HEK293T (cell line): ENCODE results near the gene PRSS23.

Experiments
- CTCF ChIA-PET: fragments of 350-600 bp; formaldehyde crosslinking; extraction: SDS; loops from one replicate; lab custom pipeline; 2021; ENCODE audit warnings: antibody characterized with exemption, inconsistent platforms; lab: Yijun Ruan, JAX
- POLR2A ChIA-PET: fragments of 350-600 bp; formaldehyde crosslinking; extraction: SDS; loops from one replicate; lab custom pipeline; 2020; ENCODE audit warnings: antibody characterized with exemption, inconsistent platforms; lab: Yijun Ruan, JAX
- DNase-seq: peaks from one replicate; pipeline ENCODE4 v3.0.0; 2012; ENCODE audit warnings: mixed read lengths; ENCODE audit errors: extremely low spot score
- ARNT ChIP-seq: fragments of 450-650 bp; IDR thresholded peaks from 2 replicates; pipeline ENCODE4 v1.6.1; 2017; ENCODE audit warnings: mild to moderate bottlenecking
- BHLHE40 ChIP-seq: fragments of 450-650 bp; IDR thresholded peaks from 2 replicates; pipeline ENCODE4 v1.6.1; 2016; ENCODE audit warnings: mild to moderate bottlenecking, moderate library complexity, borderline replicate concordance
- CTBP1 ChIP-seq: fragments of 450-650 bp; IDR thresholded peaks from 2 replicates; pipeline ENCODE4 v1.6.1; 2016; ENCODE audit warnings: borderline replicate concordance
- ELF4 ChIP-seq: fragments of 450-650 bp; IDR thresholded peaks from 2 replicates; pipeline ENCODE4 v1.6.1; 2017; ENCODE audit warnings: antibody characterized with exemption
- FOXA1 ChIP-seq: fragments of 450-650 bp; IDR thresholded peaks from 2 replicates; pipeline ENCODE4 v1.6.1; 2016; ENCODE audit warnings: mild to moderate bottlenecking
- FOXK2 ChIP-seq: fragments of 450-650 bp; IDR thresholded peaks from 2 replicates; pipeline ENCODE4 v1.6.1; 2016; ENCODE audit warnings: mild to moderate bottlenecking
- FOXM1 ChIP-seq: fragments of 450-650 bp; IDR thresholded peaks from 2 replicates; pipeline ENCODE4 v1.6.1; 2017; ENCODE audit warnings: mild to moderate bottlenecking, borderline replicate concordance
- HDGF ChIP-seq: fragments of 450-650 bp; IDR thresholded peaks from 2 replicates; pipeline ENCODE4 v1.6.1; 2017; ENCODE audit warnings: antibody characterized with exemption, borderline replicate concordance
- L3MBTL2 ChIP-seq: fragments of 450-650 bp; conservative IDR thresholded peaks from 2 replicates; pipeline ENCODE4 v1.6.1; 2016; ENCODE audit warnings: mild to moderate bottlenecking
- LEF1 ChIP-seq: fragments of 450-650 bp; IDR thresholded peaks from 2 replicates; pipeline ENCODE4 v1.6.1; 2017; ENCODE audit warnings: mild to moderate bottlenecking, borderline replicate concordance
- NFRKB ChIP-seq: fragments of 450-650 bp; IDR thresholded peaks from 2 replicates; pipeline ENCODE4 v1.6.1; 2016; ENCODE audit warnings: mild to moderate bottlenecking, moderate library complexity
- SP1 ChIP-seq: fragments of 450-650 bp; IDR thresholded peaks from 2 replicates; pipeline ENCODE4 v1.6.1; 2017
- SUZ12 ChIP-seq: fragments of 450-650 bp; IDR thresholded peaks from 2 replicates; pipeline ENCODE4 v1.6.1; 2016; ENCODE audit warnings: mild to moderate bottlenecking
- TARDBP ChIP-seq: fragments of 450-650 bp; IDR thresholded peaks from 2 replicates; pipeline ENCODE4 v1.6.1; 2016
- ZNF384 ChIP-seq: fragments of 450-650 bp; IDR thresholded peaks from 2 replicates; pipeline ENCODE4 v1.6.1; 2016
- TF ChIP-seq, protein P1 (sequence below): fragments of 450-650 bp; IDR thresholded peaks from 2 replicates; pipeline ENCODE4 v1.6.1; 2016

Gene PRSS23

DNA sequence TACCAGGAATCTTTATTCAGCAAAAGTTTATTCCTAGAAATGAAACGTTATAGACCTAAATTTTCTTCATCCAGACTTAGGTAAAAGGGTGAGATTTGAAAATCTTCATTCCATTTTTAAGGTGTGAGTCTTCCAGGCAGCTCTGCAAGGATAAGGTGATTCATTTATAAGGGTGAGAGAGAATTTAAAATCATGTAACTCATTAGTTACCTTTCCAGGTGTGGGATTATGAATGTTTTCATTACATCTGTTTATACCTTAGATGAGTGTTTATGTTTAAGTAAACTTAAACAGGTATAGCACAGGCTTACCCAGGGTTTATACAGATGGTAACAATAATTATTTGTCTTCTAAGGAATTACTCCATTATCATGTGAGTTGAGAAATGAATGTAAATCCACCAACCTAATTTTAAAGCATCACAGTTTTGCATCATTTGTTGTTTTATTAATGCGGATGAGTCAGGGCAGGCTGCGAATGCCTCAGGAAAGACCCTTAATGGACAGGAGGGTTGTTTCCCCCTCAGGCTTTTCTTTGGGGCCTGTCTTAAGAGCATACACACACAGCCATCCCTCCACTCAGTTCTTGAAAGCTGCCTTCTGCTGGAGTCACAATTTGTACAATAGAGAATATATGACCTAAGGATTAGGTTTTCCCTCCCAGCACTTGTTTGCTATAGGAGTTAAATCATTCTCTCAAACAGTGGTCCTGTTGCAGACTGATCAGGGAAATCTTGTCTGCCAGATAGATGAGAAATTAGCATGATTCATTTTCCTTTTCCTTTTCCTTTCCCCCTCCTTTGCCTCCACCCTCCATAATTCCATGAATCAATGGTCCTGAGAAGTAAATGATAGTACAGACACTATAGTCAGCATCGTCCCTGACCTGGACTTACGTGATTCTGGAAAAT is 3.0 kb downstream of the PRSS23 start:
- no peak for DNase-seq
- POLR2A ChIA-PET = interaction anchor here (0.5 to 5.9 kb wide), 2 partner anchors 12 to 27 kb away, joined by 3 to 39 read pairs; no protein-coding TSS in a partner anchor
- TF ChIP-seq TARDBP (no peak), SUZ12 (no peak)
- CTCF ChIA-PET = interaction anchor here (1.5 kb wide), 1 partner anchor 124 kb away, joined by 3 read pairs; no protein-coding TSS in a partner anchor

- ChIA-PET POLR2A (no interaction called here), CTCF (no interaction called here)
- no peak for DNase-seq
- TF ChIP-seq ZNF384 (no peak), SP1 (no peak), FOXA1 (no peak), TARDBP (no peak), NFRKB (no peak), SUZ12 (no peak), HDGF (no peak), L3MBTL2 (no peak), CTBP1 (no peak), ELF4 (no peak)
- TF ChIP-seq, protein P1, sequence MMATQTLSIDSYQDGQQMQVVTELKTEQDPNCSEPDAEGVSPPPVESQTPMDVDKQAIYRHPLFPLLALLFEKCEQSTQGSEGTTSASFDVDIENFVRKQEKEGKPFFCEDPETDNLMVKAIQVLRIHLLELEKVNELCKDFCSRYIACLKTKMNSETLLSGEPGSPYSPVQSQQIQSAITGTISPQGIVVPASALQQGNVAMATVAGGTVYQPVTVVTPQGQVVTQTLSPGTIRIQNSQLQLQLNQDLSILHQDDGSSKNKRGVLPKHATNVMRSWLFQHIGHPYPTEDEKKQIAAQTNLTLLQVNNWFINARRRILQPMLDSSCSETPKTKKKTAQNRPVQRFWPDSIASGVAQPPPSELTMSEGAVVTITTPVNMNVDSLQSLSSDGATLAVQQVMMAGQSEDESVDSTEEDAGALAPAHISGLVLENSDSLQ = no peak
These were observed 4.6 kb downstream of the PRSS23 start for GRCh38 chr11:86804951-86805350.

GRCh38 chr11:86805873-86806310 is 5.5 kb downstream of the PRSS23 start:
- POLR2A ChIA-PET = no interaction called here
- DNase-seq = no peak
- TF ChIP-seq TARDBP (no peak), FOXK2 (no peak), BHLHE40 (no peak), ZNF384 (no peak), CTBP1 (no peak), FOXA1 (no peak), LEF1 (no peak)
- CTCF ChIA-PET = no interaction called here

DNA sequence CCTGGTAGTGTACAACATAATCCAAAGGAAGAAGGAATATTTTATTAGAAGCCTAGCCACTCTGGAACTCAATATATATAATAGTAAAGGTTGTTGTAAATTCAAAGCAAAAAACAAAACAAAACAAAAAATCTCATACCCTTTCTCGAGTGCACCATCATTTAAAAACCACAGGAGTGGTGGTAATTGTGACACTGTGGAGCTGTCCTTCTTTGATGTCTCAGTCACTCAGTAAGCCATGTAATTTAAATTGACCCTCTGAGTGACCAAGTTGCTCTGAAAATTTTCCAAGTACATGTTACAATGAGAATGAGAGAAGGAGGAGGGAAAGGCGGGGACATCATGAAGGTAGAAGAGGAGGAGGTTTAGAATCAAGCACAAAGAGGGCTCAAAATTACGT is 6.6 kb downstream of the PRSS23 start:
- no peak for DNase-seq
- TF ChIP-seq FOXK2 (no peak), SUZ12 (no peak), L3MBTL2 (no peak), ZNF384 (no peak), FOXA1 (no peak), ARNT (no peak), LEF1 (no peak), BHLHE40 (no peak), FOXM1 (no peak), SP1 (no peak), HDGF (no peak)
- TF ChIP-seq, protein P1 = no peak
- ChIA-PET CTCF (interaction anchor here (1.2 kb wide), 1 partner anchor 9 kb away, joined by 3 read pairs; no protein-coding TSS in a partner anchor), POLR2A (no interaction called here)

DNA sequence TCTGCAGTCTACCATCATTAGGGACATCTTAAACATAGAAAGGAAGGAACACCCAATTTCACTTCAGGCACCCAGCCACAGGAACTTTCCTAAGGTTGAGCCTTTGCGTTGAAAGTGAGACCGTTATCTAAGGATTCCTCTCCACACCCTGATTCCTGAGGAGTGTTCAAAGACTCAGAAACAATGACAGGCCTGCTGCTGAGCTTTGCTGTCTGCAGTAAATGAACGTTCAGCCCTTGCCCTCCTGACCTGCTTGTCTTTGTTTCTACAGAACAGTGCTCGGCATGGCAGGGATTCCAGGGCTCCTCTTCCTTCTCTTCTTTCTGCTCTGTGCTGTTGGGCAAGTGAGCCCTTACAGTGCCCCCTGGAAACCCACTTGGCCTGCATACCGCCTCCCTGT is 7.0 kb downstream of the PRSS23 start:
- POLR2A ChIA-PET = no interaction called here

GRCh38 chr11:86809561-86809960 is 9.2 kb downstream of the PRSS23 start:
- DNase-seq = no peak
- TF ChIP-seq ZNF384 = no peak
- no peak for TF ChIP-seq BHLHE40
- no peak for TF ChIP-seq L3MBTL2
- no peak for TF ChIP-seq FOXM1
- no peak for TF ChIP-seq SP1
- no peak for TF ChIP-seq ELF4
- TF ChIP-seq NFRKB = no peak
- TF ChIP-seq CTBP1 = no peak
- no peak for TF ChIP-seq FOXA1
- TF ChIP-seq SUZ12 = no peak
- no peak for TF ChIP-seq FOXK2
- TF ChIP-seq LEF1 = no peak
- CTCF ChIA-PET = interaction anchor here (0.9 to 1.9 kb wide), 2 partner anchors 8 to 201 kb away, joined by 5 to 6 read pairs; no protein-coding TSS in a partner anchor
- POLR2A ChIA-PET = no interaction called here

More for the DNA sequence above, 7.0 kb downstream of the PRSS23 start:
- no peak for TF ChIP-seq TARDBP
- no peak for TF ChIP-seq FOXA1
- no peak for TF ChIP-seq ELF4
- no peak for TF ChIP-seq HDGF
- no peak for TF ChIP-seq FOXK2
- no peak for TF ChIP-seq ZNF384
- TF ChIP-seq LEF1 = no peak
- no peak for TF ChIP-seq L3MBTL2
- no peak for TF ChIP-seq ARNT
- no peak for TF ChIP-seq SUZ12
- TF ChIP-seq CTBP1 = no peak
- no peak for TF ChIP-seq SP1
- DNase-seq = no peak
- CTCF ChIA-PET = interaction anchor here (1.2 kb wide), 1 partner anchor 8 kb away, joined by 3 read pairs; no protein-coding TSS in a partner anchor
